Cortex of kidney (tissue), 1 donor: ENCODE measurements around the gene CAMSAP1.

Source experiments
- DNase-seq: peaks from one replicate; lab custom pipeline; 2025; lab: John Stamatoyannopoulos, UW

CAMSAP1 gene

GRCh38 chr9:135758870-135759269 is 148.5 kb downstream of the CAMSAP1 start:
- DNase-seq = no peak
